ENCODE data around the gene NOC2L.

GRCh38 chr1:974687-975328, 15.8 kb upstream of the NOC2L start:
- TF ChIP-seq CTCF (IDR thresholded peaks at IDR 0.05; ENCODE audit: low read length) = no peak
- no peak for TF ChIP-seq EZH2 (optimal IDR thresholded peaks at IDR 0.05; ENCODE audit: low read depth, low read length)
- TF ChIP-seq EZH2phosphoT487 (IDR thresholded peaks at IDR 0.05; ENCODE audit: low read length) = no peak
